ENCODE measurements around the gene JARID2. TPM values are rescaled to one million over a fixed set of nuclear protein-coding genes. Genes with fewer than 3 reads are reported as not detected.
"Not testable (repeated sequence)": the region's sequence is repeated elsewhere in the genome, so short reads cannot be mapped to it uniquely, and the experiment has no call there.

The JARID2 gene
- polyA plus RNA-seq, 1 experiment = 9.7 TPM

- no peak for TF ChIP-seq CTCF (IDR thresholded peaks at IDR 0.05; ENCODE audit: low read depth, low read length)
- POLR2A ChIA-PET = no interaction called here
- CTCF ChIA-PET = no interaction called here
- no peaks in the 10 kb centered on the region for H3K27me3 ChIP-seq (ENCODE audit: control insufficient read depth, insufficient read depth, low read length)
- DNase-seq (ENCODE audit: low read depth, low spot score) = no peak
- H3K9me3 ChIP-seq (ENCODE audit: control insufficient read depth, insufficient read depth, low read length) = no peaks in the 10 kb centered on the region; the same call in 1 of the 2 replicates
- H3K27ac ChIP-seq (ENCODE audit: low read depth, low read length) = no peak overlapping the region
- H3K4me3 ChIP-seq (ENCODE audit: low read depth, low read length) = no peak overlapping the region
Observed at GRCh38 chr6:15538766-15539495, 293.1 kb downstream of the JARID2 start.

- no peaks in the 10 kb centered on the region; the same call in 1 of the 2 replicates for H3K9me3 ChIP-seq (ENCODE audit: control insufficient read depth, insufficient read depth, low read length)
- H3K27ac ChIP-seq (ENCODE audit: low read depth, low read length) = no peak overlapping the region
- H3K4me3 ChIP-seq (ENCODE audit: low read depth, low read length) = no peak overlapping the region
- no peak for TF ChIP-seq CTCF (IDR thresholded peaks at IDR 0.05; ENCODE audit: low read depth, low read length)
- H3K27me3 ChIP-seq (ENCODE audit: control insufficient read depth, insufficient read depth, low read length) = no peaks in the 10 kb centered on the region
- DNase-seq (ENCODE audit: low read depth, low spot score) = no peak
- ChIA-PET POLR2A (no interaction called here), CTCF (no interaction called here)
Observed at GRCh38 chr6:15539722-15540270, 293.9 kb downstream of the JARID2 start.

GRCh38 chr6:15543332-15543917 is 297.6 kb downstream of the JARID2 start:
- H3K27ac ChIP-seq (ENCODE audit: low read depth, low read length); CTCF ChIA-PET; DNase-seq (ENCODE audit: low read depth, low spot score); H3K4me3 ChIP-seq (ENCODE audit: low read depth, low read length); H3K9me3 ChIP-seq (ENCODE audit: control insufficient read depth, insufficient read depth, low read length); H3K27me3 ChIP-seq (ENCODE audit: control insufficient read depth, insufficient read depth, low read length); POLR2A ChIA-PET: not testable (repeated sequence)

- POLR2A ChIA-PET = no interaction called here
- no peak for TF ChIP-seq CTCF (IDR thresholded peaks at IDR 0.05; ENCODE audit: low read depth, low read length)
- no peak overlapping the region for H3K4me3 ChIP-seq (ENCODE audit: low read depth, low read length)
- H3K9me3 ChIP-seq (ENCODE audit: control insufficient read depth, insufficient read depth, low read length) = no peaks in the 10 kb centered on the region
- H3K27ac ChIP-seq (ENCODE audit: low read depth, low read length) = no peak overlapping the region
- H3K27me3 ChIP-seq (ENCODE audit: control insufficient read depth, insufficient read depth, low read length) = no peaks in the 10 kb centered on the region
- CTCF ChIA-PET = interaction anchor here (0.6 kb wide), 2 partner anchors 67 to 87 kb away, joined by 3 read pairs; no protein-coding TSS in a partner anchor
- no peak for DNase-seq (ENCODE audit: low read depth, low spot score)
Observed at GRCh38 chr6:15544321-15544900, 298.5 kb downstream of the JARID2 start.

- ChIA-PET CTCF (no interaction called here), POLR2A (no interaction called here)
- no peak for DNase-seq (ENCODE audit: low read depth, low spot score)
- TF ChIP-seq CTCF (IDR thresholded peaks at IDR 0.05; ENCODE audit: low read depth, low read length) = no peak
- H3K4me3 ChIP-seq (ENCODE audit: low read depth, low read length) = no peak overlapping the region
- no peak overlapping the region for H3K27ac ChIP-seq (ENCODE audit: low read depth, low read length)
- no peaks in the 10 kb centered on the region for H3K27me3 ChIP-seq (ENCODE audit: control insufficient read depth, insufficient read depth, low read length)
- no peaks in the 10 kb centered on the region for H3K9me3 ChIP-seq (ENCODE audit: control insufficient read depth, insufficient read depth, low read length)
Observed at GRCh38 chr6:15546591-15546990, 300.7 kb downstream of the JARID2 start.
